ENCODE measurements around the gene AP3B2.
"Not testable (repeated sequence)": the region's sequence is repeated elsewhere in the genome, so short reads cannot be mapped to it uniquely, and the experiment has no call there.

AP3B2 gene

GRCh38 chr15:82648257-82649103 lies 61.2 kb downstream of the AP3B2 start:
- no peak for DNase-seq

- DNase-seq, result no peak
Measured at GRCh38 chr15:82647835-82648256, 61.8 kb downstream of the AP3B2 start.

GRCh38 chr15:82647045-82647834 lies 62.4 kb downstream of the AP3B2 start, which contains the start of gene CPEB1:
Gene CPEB1 (minus strand): TSS chr15:82647363. CDS start chr15:82628459, 18,904 bp downstream.
- DNase-seq, result peak; percentile 38

- DNase-seq, result no peak
Measured at GRCh38 chr15:82646250-82647044, 63.2 kb downstream of the AP3B2 start.

GRCh38 chr15:82644967-82645852 lies 64.5 kb downstream of the AP3B2 start:
- DNase-seq, result not testable (repeated sequence)

GRCh38 chr15:82643992-82644391 lies 65.7 kb downstream of the AP3B2 start:
- no peak for DNase-seq

GRCh38 chr15:82642656-82643055 lies 67.0 kb downstream of the AP3B2 start:
- no peak for DNase-seq

- no peak for DNase-seq
Measured at GRCh38 chr15:82641129-82641798, 68.4 kb downstream of the AP3B2 start.

- no peak for DNase-seq
Measured at GRCh38 chr15:82640672-82641071, 69.0 kb downstream of the AP3B2 start.

- no peak for DNase-seq
Measured at GRCh38 chr15:82635798-82636197, 73.9 kb downstream of the AP3B2 start.

- DNase-seq, result no peak
Measured at GRCh38 chr15:82630033-82630432, 79.6 kb downstream of the AP3B2 start.

GRCh38 chr15:82625136-82625535 lies 84.5 kb downstream of the AP3B2 start:
- peak; percentile 37 for DNase-seq

- DNase-seq, result no peak
Measured at GRCh38 chr15:82624438-82624837, 85.2 kb downstream of the AP3B2 start.

GRCh38 chr15:82624008-82624407 lies 85.7 kb downstream of the AP3B2 start:
- DNase-seq, result peak; percentile 19

- DNase-seq, result no peak
Measured at GRCh38 chr15:82621970-82622369, 87.7 kb downstream of the AP3B2 start.

GRCh38 chr15:82613747-82614146 lies 95.9 kb downstream of the AP3B2 start:
- DNase-seq, result no peak

- no peak for DNase-seq
Measured at GRCh38 chr15:82611348-82611747, 98.3 kb downstream of the AP3B2 start.

All from fibroblast of skin of right biceps (primary cell).